ENCODE results near the gene RNF186.

Gene RNF186

GRCh38 chr1:19768353-19769210, 46.5 kb downstream of the RNF186 start:
- Histone ChIP-seq H3K36me3 (ENCODE audit: control insufficient read depth in 4 of 4, insufficient read depth in 4 of 4, low read length in 3 of 4) (peaks cover 0 to 39% (median 11%) of the 10 kb centered on the region in 4 experiments), H3K4me1 (ENCODE audit: control extremely low read depth in 1 of 4, control insufficient read depth in 4 of 4, insufficient read depth in 4 of 4, low read length in 3 of 4) (no peaks in the 10 kb centered on the region), H3K27ac (ENCODE audit: insufficient read depth in 1 of 2, low read depth in 1 of 2, low read length in 2 of 2, poor library complexity in 1 of 2, severe bottlenecking in 2 of 2) (no peak overlapping the region), H3K27me3 (replicated peaks in 2 of 5; ENCODE audit: control insufficient read depth in 4 of 5, insufficient read depth in 5 of 5, low read length in 4 of 5) (no peaks in the 10 kb centered on the region), H3K9me3 (ENCODE audit: control extremely low read depth in 1 of 5, control insufficient read depth in 4 of 5, insufficient read depth in 2 of 5, low read depth in 1 of 5, low read length in 4 of 5) (no peaks in the 10 kb centered on the region), H3K4me3 (ENCODE audit: control insufficient read depth in 1 of 7, extremely low read depth in 1 of 7, insufficient read depth in 4 of 7, low read depth in 2 of 7, low read length in 6 of 7) (no peak overlapping the region)
- POLR2A ChIA-PET: no interaction called here
- WGBS (ENCODE audit: insufficient coverage): 92% methylated on average over 17 of the region's 18 CpGs
- no peak for DNase-seq
- CTCF ChIA-PET: no interaction called here

GRCh38 chr1:19765623-19766022, 49.5 kb downstream of the RNF186 start:
- DNase-seq: no peak
- WGBS (ENCODE audit: insufficient coverage): 95% methylated on average over 10 of the region's 10 CpGs
- Histone ChIP-seq H3K4me3 (ENCODE audit: control insufficient read depth in 1 of 7, extremely low read depth in 1 of 7, insufficient read depth in 4 of 7, low read depth in 2 of 7, low read length in 6 of 7) (no peak overlapping the region), H3K9me3 (ENCODE audit: control extremely low read depth in 1 of 5, control insufficient read depth in 4 of 5, insufficient read depth in 2 of 5, low read depth in 1 of 5, low read length in 4 of 5) (no peaks in the 10 kb centered on the region), H3K27ac (ENCODE audit: insufficient read depth in 1 of 2, low read depth in 1 of 2, low read length in 2 of 2, poor library complexity in 1 of 2, severe bottlenecking in 2 of 2) (no peak overlapping the region), H3K4me1 (ENCODE audit: control extremely low read depth in 1 of 4, control insufficient read depth in 4 of 4, insufficient read depth in 4 of 4, low read length in 3 of 4) (no peaks in the 10 kb centered on the region), H3K27me3 (replicated peaks in 2 of 5; ENCODE audit: control insufficient read depth in 4 of 5, insufficient read depth in 5 of 5, low read length in 4 of 5) (no peaks in the 10 kb centered on the region), H3K36me3 (ENCODE audit: control insufficient read depth in 4 of 4, insufficient read depth in 4 of 4, low read length in 3 of 4) (peaks cover 0 to 28% (median 5%) of the 10 kb centered on the region in 4 experiments)
- POLR2A ChIA-PET: no interaction called here
- CTCF ChIA-PET: interaction anchor here (0.7 kb wide), 1 partner anchor 377 kb away, joined by 3 read pairs; no protein-coding TSS in a partner anchor

- H3K4me3 ChIP-seq (ENCODE audit: control insufficient read depth in 1 of 7, extremely low read depth in 1 of 7, insufficient read depth in 4 of 7, low read depth in 2 of 7, low read length in 6 of 7): no peak overlapping the region
- peaks cover 0 to 24% (median 5%) of the 10 kb centered on the region in 4 experiments for H3K36me3 ChIP-seq (ENCODE audit: control insufficient read depth in 4 of 4, insufficient read depth in 4 of 4, low read length in 3 of 4)
- H3K9me3 ChIP-seq (ENCODE audit: control extremely low read depth in 1 of 5, control insufficient read depth in 4 of 5, insufficient read depth in 2 of 5, low read depth in 1 of 5, low read length in 4 of 5): no peaks in the 10 kb centered on the region
- no peak for DNase-seq
- ChIA-PET POLR2A (no interaction called here), CTCF (interaction anchor here (0.6 kb wide), 1 partner anchor 20 kb away, joined by 3 read pairs; no protein-coding TSS in a partner anchor)
- 98% methylated on average over 5 of the region's 5 CpGs for WGBS (ENCODE audit: insufficient coverage)
- H3K27ac ChIP-seq (ENCODE audit: insufficient read depth in 1 of 2, low read depth in 1 of 2, low read length in 2 of 2, poor library complexity in 1 of 2, severe bottlenecking in 2 of 2): no peak overlapping the region
- no peaks in the 10 kb centered on the region for H3K27me3 ChIP-seq (replicated peaks in 2 of 5; ENCODE audit: control insufficient read depth in 4 of 5, insufficient read depth in 5 of 5, low read length in 4 of 5)
- H3K4me1 ChIP-seq (ENCODE audit: control extremely low read depth in 1 of 4, control insufficient read depth in 4 of 4, insufficient read depth in 4 of 4, low read length in 3 of 4): no peaks in the 10 kb centered on the region
Measured at GRCh38 chr1:19764848-19765247, 50.2 kb downstream of the RNF186 start.

Data from common myeloid progenitor, CD34-positive (primary cell).